ENCODE data around the gene MFSD1. TPM values are rescaled to one million over a fixed set of nuclear protein-coding genes. Genes with fewer than 3 reads are reported as not detected.
"Not testable (repeated sequence)": the region's sequence is repeated elsewhere in the genome, so short reads cannot be mapped to it uniquely, and the experiment has no call there.

The MFSD1 gene
- total RNA-seq, 2 donors from 2014 or later = 58.6 to 92.7 TPM

- no peak for DNase-seq (ENCODE audit: low spot score)
- Histone ChIP-seq H3K4me3 (no peak overlapping the region), H3K4me1 (replicated peaks) (peaks cover 4% of the 10 kb centered on the region), H3K36me3 (no peaks in the 10 kb centered on the region), H3K27ac (peak overlapping the region in 1 of 2 donors; percentile 16), H3K27me3 (replicated peaks; ENCODE audit: insufficient read depth) (no peaks in the 10 kb centered on the region), H3K9me3 (no peaks in the 10 kb centered on the region)
- TF ChIP-seq POLR2A (IDR thresholded peaks at IDR 0.05) (no peak), CTCF (IDR thresholded peaks at IDR 0.05) (no peak), POLR2AphosphoS5 (IDR thresholded peaks at IDR 0.05) (no peak)
- 96% methylated on average over 1 of the region's 1 CpG for WGBS
- intact Hi-C loops (cut with DNase I) = loop anchor here (2.0 kb wide), 1 partner anchor 130 kb away; no protein-coding TSS in a partner anchor
Observed at GRCh38 chr3:158788446-158788845, 13.4 kb upstream of the MFSD1 start.

- intact Hi-C loops (cut with DNase I) = loop anchor here (2.0 kb wide), 1 partner anchor 131 kb away; no protein-coding TSS in a partner anchor
- Histone ChIP-seq H3K27ac (no peak overlapping the region), H3K4me3 (no peak overlapping the region), H3K4me1 (replicated peaks) (peaks cover 4% of the 10 kb centered on the region), H3K27me3 (replicated peaks; ENCODE audit: insufficient read depth) (no peaks in the 10 kb centered on the region), H3K36me3 (no peaks in the 10 kb centered on the region), H3K9me3 (no peaks in the 10 kb centered on the region)
- 87% methylated on average over 1 of the region's 1 CpG for WGBS
- TF ChIP-seq CTCF (IDR thresholded peaks at IDR 0.05) (peak in 3 of 4 experiments; percentile 40 to 62 (median 59)), POLR2A (IDR thresholded peaks at IDR 0.05) (no peak)
- DNase-seq (ENCODE audit: low spot score) = peak; percentile 51
Observed at GRCh38 chr3:158789592-158789991, 12.3 kb upstream of the MFSD1 start.

GRCh38 chr3:158790901-158791589 lies 10.8 kb upstream of the MFSD1 start:
- Histone ChIP-seq H3K36me3 (no peaks in the 10 kb centered on the region), H3K27me3 (replicated peaks; ENCODE audit: insufficient read depth) (no peaks in the 10 kb centered on the region), H3K9me3 (no peaks in the 10 kb centered on the region), H3K4me3 (no peak overlapping the region), H3K27ac (no peak overlapping the region), H3K4me1 (replicated peaks) (peaks cover 4% of the 10 kb centered on the region)
- intact Hi-C loops (cut with DNase I) = loop anchor here (2.0 kb wide), 1 partner anchor 64 kb away; no protein-coding TSS in a partner anchor
- 16% methylated on average over 11 of the region's 11 CpGs for WGBS
- no peak for DNase-seq (ENCODE audit: low spot score)
- peak; percentile 59 to 80 (median 74) for TF ChIP-seq CTCF (IDR thresholded peaks at IDR 0.05)
- TF ChIP-seq POLR2A (IDR thresholded peaks at IDR 0.05) = no peak
- peak; percentile 20 for TF ChIP-seq POLR2AphosphoS5 (IDR thresholded peaks at IDR 0.05)

GRCh38 chr3:158791590-158791920 lies 10.3 kb upstream of the MFSD1 start:
- DNase-seq (ENCODE audit: low spot score); H3K27me3 ChIP-seq (replicated peaks; ENCODE audit: insufficient read depth); H3K27ac ChIP-seq; H3K36me3 ChIP-seq; H3K9me3 ChIP-seq; H3K4me3 ChIP-seq; H3K4me1 ChIP-seq (replicated peaks): not testable (repeated sequence)
- intact Hi-C loops (cut with DNase I) = loop anchor here (2.0 kb wide), 1 partner anchor 65 kb away; no protein-coding TSS in a partner anchor
- WGBS = 3% methylated on average over 1 of the region's 1 CpG

- Histone ChIP-seq H3K27ac (no peak overlapping the region), H3K4me3 (no peak overlapping the region), H3K4me1 (replicated peaks) (peaks cover 4% of the 10 kb centered on the region), H3K9me3 (no peaks in the 10 kb centered on the region), H3K27me3 (replicated peaks; ENCODE audit: insufficient read depth) (no peaks in the 10 kb centered on the region), H3K36me3 (no peaks in the 10 kb centered on the region)
- intact Hi-C loops (cut with DNase I) = no loop called here
- TF ChIP-seq CTCF (IDR thresholded peaks at IDR 0.05) = no peak
- no peak for TF ChIP-seq POLR2A (IDR thresholded peaks at IDR 0.05)
- no peak for TF ChIP-seq POLR2AphosphoS5 (IDR thresholded peaks at IDR 0.05)
- WGBS = 58% methylated on average over 8 of the region's 8 CpGs
- no peak for DNase-seq (ENCODE audit: low spot score)
Observed at GRCh38 chr3:158792709-158793108, 9.1 kb upstream of the MFSD1 start.
